HG03558 (cell line): Measurements from ENCODE around the gene CTNND1.

Experiments
- ATAC-seq: cut with Tn5 transposase; IDR thresholded peaks from one replicate; pipeline ENCODE4 v1.9.1; 2021; ENCODE audit warnings: moderate number of reproducible peaks; ENCODE audit not compliant: unreplicated experiment; ENCODE audit errors: extremely low read depth

Gene CTNND1

DNA sequence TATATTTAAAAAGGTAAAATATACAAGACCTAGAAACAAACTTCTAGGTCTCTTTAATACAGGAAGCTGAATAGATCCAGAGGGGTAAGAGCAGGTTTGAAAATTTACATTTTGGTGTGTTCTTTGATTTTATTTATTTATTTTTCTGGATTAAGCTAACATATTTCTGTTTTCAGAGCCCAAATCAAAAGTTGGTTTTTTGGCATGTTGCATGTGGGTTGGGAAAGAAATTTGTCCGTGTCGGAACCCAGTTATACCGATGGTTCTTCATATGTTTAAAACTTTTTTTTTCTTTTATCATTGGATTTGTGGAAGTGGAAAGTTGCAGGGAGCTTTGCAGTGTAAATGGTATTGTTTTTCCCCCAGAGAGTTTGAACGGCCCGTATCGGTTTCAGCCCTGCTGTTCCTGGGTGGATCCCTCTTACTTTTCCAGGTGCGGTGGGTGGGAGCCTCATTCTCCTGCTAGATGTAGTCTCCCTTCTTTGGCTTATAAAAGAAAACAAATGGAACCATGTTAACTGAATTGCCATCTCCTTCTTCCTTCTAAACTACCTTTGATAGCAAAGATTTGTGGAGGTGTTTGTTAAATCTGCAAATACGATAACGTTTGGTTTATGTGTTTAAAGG, 746 bp downstream of the CTNND1 start:
- no peak for ATAC-seq

DNA sequence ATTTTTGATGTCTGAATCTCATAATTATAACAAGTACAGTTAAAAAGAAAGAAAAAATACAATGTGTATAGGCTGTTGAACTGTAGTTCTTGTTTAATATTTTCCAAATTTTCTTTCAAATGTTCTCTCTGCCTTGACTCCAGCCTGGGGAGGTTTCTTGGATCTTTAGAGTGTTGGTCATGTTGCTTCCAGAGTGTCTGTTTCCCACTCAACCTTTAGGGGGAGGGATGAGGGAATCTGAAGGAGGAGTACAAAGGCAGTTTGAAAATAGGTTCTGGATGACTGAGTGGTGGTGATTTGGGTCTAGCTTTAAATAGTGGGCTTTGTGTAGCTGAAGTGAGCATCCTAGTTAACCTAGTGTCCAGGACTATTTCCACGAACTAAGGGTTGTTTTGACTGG, 2.0 kb downstream of the CTNND1 start:
- no peak for ATAC-seq

DNA sequence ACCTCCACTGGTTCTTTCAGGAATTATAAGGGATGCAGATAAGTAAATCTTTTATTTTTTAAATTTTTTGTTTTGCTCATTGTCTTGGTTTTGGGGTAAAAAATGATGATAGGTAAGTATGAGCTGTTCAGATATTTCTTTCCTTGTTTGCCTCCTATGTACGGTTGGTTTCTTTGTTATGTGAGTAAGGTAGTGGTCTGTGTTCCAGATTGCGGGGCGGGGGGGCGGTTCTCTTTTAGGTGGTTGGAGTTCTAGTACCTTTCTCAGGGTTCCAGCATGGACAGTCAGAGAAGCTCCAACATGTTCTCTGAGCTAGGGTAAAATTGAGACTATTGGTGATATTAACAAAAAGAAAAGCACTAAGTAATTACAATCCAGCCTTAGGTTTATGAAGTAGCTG, 2.4 kb downstream of the CTNND1 start:
- no peak for ATAC-seq

DNA sequence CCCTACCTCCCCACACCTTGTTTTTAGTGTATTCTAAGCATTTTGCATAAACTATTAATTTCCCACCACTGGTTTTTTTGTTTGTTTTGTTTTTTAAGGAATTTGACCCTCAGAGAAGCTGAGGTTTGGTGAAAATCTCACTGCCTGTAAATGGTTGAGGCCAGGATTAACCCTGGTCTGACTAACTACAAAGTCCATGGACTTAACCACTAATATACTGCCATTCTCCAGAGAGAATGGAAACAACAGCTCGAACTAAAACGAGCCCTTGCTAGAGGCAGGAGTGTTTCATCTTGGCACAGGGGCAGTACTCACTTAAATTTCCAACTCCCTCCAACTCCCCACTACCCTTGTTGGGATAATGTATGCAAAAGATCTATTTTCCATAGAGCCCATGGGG, 3.0 kb downstream of the CTNND1 start:
- no peak for ATAC-seq

DNA sequence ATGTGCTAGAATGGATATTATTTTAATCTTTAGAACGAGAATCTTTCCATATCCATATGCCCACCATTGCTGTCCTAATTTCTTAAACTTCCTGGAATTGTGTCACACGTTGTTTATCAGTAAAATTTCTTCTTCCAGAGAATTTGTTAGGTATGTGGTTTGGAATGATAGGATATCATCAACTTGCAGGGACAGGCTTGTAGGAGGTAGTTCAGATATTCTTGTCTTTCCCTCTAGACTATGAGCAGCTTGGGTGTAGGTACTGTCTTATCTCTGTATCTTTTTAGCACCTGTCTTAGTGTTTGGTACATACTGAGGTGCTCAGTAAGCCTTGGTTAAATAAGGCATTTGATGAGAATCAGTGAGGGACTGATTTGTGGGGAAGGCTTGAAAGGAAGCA, 3.4 kb downstream of the CTNND1 start:
- no peak for ATAC-seq

DNA sequence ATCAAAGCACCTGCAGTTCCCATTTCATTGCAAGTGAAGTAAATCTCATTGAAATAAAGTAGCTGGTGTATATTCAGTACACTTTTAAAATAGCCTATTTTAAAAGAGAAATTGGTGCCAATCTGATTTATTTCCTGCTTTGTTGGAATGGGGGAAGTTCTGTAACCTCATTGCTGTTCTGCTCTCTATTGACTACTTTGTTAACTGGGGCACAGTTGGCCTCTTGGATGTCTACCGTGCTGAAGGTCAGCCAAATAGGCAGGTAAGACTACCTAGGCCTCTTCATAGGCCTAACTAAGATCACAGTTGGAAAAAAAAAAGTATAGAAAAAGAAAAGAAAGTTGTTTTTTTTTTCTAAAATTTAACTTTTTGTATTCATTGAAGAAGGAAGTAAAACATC, 9.2 kb downstream of the CTNND1 start:
- ATAC-seq = no peak

DNA sequence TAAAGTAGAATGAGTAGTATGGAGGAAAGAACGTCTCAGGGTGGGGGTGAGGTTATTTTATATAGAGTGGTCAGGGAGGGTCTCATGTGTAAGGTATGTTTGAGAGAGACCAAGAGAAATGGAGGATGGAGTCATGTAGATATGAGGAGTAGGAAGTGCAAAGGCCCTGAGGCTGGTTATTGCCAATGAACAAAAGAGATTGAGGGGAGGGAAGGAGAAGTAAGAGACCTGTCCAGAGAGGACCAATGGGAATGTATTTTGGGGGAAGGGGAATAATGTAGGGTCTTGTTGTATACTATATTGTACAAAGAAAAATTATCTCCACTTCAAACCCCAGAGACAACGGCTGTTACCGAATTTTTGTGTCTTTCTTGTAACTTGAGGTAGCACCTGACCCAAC, 9.8 kb downstream of the CTNND1 start:
- ATAC-seq = no peak

DNA sequence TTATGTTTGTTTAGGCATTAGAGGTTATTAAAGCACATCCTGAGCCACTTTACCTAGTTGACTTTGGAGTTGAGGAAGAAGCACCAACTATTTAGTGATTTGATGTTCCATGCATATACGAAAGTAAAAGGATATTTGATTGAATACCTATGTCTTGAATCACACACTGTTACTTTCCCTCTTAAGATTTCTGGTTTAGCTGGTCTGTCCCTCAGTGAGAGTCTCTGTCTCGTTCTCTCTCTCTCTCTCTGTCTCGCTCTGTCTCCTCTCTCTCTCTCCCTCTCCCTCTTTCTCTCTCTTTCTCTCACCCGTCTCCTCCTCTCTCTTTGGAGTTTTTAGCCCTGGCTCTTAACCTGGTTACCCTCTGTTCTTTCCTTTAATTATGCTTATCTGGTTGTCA, 11.0 kb downstream of the CTNND1 start:
- no peak for ATAC-seq

DNA sequence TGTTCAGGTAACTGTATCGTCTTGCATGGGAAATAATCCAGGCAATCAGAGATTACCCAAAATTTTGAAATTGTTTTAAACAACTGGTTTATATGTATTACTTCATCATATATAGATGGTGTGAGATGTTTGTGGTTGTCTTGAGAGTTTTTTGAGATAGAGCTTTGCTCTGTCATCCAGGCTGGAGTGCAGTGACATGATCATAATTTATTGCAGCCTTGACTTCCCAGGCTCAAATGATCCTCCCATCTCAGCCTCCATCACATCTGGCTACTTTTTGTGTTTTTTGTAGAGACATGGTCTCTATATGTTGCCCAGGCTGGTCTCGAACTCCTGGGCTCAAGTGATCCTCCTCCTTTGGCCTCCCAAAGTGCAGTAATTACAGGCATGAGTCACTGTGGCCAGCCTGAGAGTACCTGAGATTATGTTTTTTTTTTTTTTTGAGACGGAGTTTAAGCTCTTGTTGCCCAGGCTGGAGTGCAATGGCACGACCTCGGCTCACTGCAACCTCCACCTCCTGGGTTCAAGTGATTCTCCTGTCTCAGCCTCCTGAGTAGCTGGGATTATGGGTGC, 11.5 kb downstream of the CTNND1 start:
- no peak for ATAC-seq

DNA sequence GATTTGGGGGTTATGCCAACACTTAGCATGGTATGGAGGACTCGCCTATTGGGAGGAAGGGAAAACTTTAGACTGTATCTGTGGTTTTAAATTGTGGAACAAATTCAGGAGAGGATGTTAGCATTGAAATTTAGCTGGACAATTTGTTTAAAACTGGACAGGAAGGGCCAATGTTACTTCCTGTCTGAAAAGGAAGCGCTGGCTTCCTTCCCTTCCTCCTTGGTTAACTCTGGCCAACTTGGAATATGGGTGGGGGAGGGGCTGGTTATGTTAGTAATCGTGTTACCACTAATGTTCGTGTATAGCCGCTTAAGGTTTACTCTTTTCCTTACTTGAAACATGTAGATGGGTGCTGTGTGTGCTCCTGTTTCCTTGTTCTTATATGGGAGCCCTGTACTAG, 13.9 kb downstream of the CTNND1 start:
- ATAC-seq = no peak

DNA sequence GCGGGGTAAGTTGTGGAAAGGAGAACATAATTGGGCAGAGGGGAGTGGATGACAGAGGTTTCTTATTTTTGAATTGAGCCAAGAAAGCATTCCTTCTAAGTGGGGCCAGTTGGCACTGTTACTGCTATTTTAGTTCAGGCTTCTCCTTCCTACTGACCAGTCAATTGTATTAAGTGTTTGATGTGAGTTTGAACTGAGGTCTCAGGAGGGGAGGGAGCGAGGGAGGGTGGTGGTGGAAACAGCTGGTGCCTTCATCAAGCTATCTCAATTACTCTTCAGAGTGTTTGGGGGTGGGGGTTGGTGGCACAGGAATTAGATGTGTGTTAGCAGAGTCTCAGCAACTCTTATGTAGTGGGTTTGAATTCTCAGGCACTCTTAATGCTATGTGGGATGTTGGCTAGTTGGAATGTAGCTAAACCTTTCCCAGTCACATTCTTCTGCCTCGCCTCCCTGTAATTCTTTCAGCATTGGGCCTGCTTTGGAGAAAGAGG, 14.5 kb downstream of the CTNND1 start:
- ATAC-seq = no peak

DNA sequence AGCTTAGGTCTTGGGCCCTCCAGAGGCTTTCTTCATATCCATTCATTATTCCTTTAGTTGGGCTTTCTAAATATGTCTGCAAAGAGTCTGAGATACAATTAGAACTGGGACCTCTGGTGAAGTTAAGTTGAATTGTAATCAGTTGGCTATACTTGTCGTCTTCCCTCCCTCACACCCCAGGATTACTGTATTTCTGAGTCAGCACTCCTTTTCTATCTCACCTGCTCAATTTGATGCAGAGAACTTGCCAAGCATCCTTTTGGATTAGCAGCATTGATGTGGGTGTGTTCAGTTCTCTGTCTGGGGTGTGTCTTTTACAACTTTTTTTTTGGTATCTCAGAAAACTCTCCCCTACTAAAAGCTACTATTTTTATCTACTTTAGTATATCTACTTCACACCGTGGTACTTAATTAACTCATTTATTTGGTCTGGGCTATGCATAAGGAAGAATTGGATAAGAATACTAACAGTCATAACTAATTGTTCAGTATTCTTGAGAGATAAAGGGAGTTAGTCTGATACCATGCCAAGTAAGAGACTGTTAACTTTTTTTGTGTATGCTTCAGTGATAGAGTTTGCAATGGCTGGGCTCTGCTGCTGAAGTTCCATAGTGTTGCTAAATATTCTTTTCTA, 15.1 kb downstream of the CTNND1 start:
- ATAC-seq = no peak

DNA sequence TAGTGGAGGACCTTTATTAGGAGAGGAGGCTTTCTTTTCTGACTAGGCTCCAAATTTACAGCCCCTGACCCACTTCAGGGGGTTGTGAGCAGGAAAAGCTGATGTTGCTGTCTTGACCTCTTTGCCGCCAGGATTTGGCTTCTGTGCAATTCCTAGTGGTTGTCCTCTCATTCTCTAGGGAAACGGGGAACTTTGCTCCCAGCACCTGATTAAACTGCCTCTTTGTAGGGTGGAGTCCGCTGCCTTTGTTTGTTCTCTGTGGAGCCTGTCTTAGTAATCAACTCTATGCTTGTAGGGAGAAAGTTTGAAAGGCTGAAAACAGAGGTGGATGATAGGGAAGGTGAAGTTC, 16.3 kb downstream of the CTNND1 start:
- no peak for ATAC-seq

DNA sequence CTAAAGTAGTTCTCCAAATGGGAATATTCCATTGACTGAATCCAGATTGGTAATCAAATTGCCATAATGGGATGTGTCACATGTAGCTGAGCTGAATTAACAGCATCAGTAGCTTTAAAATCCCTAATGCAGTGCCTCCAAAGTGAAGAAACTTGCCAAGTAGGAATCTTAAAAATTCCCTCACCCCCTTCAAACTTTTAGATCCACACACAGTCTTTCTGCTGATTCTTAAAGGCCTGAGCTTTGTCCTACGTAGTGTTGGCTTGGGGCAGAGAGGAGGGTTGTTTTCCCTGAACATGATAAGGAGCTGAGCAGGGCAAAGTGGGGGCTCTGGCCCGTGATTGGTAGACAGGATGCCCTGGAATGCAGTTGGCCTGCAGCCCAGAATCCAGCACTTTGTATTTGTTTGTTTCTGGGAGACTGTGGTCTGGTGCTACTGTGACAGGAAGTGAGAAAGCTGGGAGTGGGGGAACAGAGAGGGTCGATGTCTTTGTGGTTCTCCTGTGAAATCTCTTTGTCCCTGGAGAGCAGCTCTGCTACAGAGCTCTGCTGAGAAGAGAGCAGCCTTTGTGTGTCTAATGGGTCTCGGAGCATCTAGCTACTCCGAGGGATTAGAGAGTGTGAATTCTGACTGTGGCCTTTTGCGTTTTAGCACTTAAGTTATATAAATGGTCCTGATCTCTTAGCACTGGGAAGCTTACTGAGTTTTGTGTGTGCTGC, 16.9 kb downstream of the CTNND1 start:
- no peak for ATAC-seq

DNA sequence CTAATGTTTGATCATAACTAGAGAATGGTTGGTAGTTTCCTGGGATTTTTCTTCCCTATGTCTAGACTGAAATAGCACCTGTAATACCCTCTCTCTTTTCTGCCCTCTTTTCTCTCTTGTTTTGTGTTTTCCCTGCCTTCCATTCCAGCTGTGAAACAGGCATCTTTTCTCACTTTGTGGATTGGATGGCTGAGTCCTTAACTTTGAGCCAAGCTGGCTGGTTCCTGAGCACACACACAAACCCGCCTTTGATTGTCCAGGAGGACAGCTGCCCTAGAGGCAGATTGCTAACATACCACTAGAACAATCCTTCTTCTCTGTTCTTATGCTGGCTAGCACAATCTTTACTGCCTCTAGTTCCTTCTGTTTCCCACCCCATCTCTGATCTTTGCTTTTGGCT, 17.7 kb downstream of the CTNND1 start:
- no peak for ATAC-seq

DNA sequence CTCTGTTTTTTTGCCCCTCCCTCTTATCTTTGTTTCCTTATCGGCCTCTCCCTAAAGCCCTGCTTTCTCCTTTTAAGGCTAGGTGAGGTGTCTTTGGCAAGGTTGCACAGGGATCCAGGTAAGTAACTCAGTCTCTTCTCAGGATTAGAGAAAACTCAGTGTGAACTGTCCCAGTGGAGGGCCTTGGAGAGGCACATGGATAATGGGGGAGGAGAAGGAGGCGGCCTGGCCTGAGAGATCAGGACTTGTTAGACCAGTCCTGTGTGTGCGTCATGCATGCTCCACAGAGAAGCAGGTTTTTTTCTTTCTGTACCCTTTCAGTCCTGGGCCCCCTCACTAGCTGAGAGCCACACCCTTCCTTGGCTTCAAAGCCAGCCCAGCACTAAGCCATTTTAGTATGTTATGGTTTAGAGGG, 19.9 kb downstream of the CTNND1 start:
- ATAC-seq = no peak

DNA sequence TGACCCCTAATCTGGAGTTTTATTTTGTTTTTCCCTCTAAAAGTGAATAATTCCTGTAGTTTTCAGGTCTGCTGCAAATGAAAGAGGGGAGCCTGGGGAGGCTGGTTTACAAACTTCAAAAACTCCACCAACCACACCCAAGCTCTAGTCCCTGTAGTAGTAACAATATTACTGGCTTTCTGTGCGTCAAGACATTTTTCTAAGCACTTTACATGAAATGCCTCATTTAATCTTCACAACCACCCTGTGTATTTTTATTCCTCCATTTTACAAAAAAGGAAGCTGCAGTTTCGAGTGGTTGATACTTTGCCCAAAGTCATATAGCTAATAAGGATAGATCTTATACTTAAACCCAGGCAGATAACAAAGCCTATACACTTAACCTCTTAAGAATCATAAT, 23.5 kb downstream of the CTNND1 start:
- no peak for ATAC-seq

DNA sequence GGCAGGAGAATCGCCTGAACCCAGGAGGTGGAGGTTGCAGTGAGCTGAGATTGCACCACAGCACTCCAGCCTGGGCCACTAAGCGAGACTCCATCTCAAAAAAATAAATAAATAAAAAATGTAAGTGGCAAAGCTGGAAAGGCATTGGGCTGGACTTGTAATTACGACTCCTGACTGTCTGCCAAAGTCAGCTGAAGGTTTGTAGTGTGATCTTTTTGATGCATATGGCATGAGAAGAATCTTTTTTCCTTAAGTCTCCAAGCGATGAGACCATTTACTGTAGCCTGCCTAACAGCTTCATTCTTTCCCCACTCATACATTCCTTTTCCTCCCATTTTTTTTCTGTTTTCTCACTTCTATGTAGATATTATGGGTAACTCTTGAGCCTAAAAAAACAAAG, 24.8 kb downstream of the CTNND1 start:
- ATAC-seq = no peak

DNA sequence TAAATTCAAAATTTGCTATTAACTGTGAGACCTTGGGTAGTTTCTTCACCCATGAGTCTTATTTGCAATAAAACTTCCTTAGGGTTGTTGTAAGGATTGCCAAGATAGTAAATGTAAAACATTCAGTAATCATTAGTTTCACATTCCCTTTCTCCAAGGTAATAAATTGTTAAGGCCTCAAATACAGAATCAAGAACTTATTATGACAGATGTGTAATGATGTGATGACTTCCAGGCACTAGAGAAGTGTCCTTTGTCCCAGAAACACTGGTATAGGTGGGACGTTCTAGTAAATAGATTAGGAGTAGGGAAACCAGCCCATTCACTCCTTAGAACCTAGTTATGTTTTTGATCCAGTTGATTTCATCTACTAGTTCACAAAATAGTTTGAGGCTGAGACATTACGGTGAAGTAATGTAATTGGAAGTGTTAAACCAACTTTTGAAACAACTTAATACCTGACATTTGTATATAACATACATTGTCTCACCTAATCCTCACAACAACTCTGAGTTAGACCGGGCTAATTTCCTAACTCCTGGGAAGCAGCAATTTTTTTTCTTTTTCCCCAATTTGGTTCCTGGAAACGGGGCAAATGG, 25.5 kb downstream of the CTNND1 start:
- ATAC-seq = no peak

DNA sequence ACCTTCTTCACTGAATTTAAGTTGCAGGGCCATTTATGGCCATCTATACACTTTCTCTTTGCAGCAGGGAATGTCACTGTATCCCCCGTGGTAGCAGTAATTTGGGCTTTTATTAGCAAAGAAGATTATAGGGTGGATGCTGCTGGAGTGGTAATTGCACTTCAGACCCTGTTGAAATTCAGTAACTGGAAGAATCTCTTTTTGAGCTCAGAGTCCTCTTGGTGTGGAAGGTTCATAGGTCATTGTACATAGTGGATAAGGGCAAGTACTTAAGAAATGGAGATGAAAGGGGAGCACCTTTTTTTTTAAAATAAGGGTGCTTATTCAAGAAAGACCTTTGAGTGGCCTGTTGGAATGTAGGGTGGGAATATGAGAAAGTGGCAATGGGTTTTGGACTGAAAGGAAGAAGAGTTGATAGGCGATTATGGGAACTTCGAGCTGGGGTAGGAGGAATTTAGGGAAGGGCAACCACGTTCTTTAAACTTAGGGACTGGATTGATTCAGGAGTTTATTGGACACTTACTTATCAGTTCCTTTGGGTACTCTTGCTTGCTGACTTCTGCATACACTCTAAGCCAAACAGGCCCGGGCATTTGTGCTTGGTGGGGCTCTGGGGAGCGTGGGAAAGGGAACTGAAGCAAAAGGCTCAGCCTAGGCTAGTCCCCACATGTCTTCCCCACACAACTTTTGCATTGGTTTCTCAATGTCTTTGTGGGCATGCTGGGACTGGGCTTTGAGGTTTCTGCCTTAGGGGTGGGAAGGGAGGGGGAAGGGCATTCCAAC, 26.5 kb downstream of the CTNND1 start:
- ATAC-seq = peak; percentile 24
